ENCODE measurements around the gene PLCH1.

DNA sequence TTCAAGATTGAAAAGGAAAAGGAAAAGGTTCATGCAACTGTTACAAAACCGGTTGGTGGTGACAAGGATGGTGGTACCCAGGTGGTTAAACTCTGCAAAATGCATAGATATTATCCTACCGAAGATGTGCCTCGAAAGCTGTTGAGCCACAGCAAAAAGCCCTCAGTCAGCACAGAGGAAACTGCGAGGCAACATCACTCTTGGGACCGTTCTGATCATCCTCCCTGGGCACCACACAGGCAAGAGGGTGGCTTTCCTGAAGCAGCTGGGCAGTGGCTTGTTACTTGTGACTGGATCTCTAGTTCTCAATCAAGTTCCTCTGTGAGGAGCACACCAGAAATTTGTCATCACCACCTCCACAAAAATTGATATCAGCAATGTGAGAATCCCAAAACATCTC is 86.9 kb downstream of the PLCH1 start:
- no peak for TF ChIP-seq POLR2A (IDR thresholded peaks at IDR 0.05)
- TF ChIP-seq, protein P1, sequence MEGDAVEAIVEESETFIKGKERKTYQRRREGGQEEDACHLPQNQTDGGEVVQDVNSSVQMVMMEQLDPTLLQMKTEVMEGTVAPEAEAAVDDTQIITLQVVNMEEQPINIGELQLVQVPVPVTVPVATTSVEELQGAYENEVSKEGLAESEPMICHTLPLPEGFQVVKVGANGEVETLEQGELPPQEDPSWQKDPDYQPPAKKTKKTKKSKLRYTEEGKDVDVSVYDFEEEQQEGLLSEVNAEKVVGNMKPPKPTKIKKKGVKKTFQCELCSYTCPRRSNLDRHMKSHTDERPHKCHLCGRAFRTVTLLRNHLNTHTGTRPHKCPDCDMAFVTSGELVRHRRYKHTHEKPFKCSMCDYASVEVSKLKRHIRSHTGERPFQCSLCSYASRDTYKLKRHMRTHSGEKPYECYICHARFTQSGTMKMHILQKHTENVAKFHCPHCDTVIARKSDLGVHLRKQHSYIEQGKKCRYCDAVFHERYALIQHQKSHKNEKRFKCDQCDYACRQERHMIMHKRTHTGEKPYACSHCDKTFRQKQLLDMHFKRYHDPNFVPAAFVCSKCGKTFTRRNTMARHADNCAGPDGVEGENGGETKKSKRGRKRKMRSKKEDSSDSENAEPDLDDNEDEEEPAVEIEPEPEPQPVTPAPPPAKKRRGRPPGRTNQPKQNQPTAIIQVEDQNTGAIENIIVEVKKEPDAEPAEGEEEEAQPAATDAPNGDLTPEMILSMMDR (IDR thresholded peaks at IDR 0.05): no peak

Measured in adrenal gland (tissue), 5 donors.